HepG2 (cell line): ENCODE results near the gene TPX2.

Source experiments
- CTCF ChIP-seq: sonication (generic); formaldehyde crosslinking; IDR thresholded peaks from 2 replicates; pipeline ENCODE4 v1.5.0; 2020; ENCODE audit warnings: mild to moderate bottlenecking, missing genetic modification reagents, moderate library complexity
- SUZ12 ChIP-seq: fragments of 150-350 bp; IDR thresholded peaks from 2 replicates; pipeline ENCODE4 v1.6.1; 2014; ENCODE audit warnings: low read depth, low read length
- ZFP1 ChIP-seq: IDR thresholded peaks from 2 replicates; pipeline ENCODE4 v1.6.1; 2016
- ZNF33B ChIP-seq: sonication (generic); formaldehyde crosslinking; IDR thresholded peaks from 2 replicates; pipeline ENCODE4 v1.5.1; 2020; ENCODE audit warnings: mild to moderate bottlenecking, missing genetic modification reagents
- TF ChIP-seq, protein P1 (sequence below): IDR thresholded peaks from 2 replicates; pipeline ENCODE4 v1.6.1; 2012; ENCODE audit warnings: inconsistent platforms
- TF ChIP-seq, protein P2 (sequence below), 2 experiments: IDR thresholded peaks; 2 replicates each; pipeline ENCODE4 v1.6.1; 2011 to 2012; ENCODE audit warnings: low read length in 2 of 2, borderline replicate concordance in 1 of 2, low read depth in 1 of 2, mild to moderate bottlenecking in 1 of 2, moderate library complexity in 1 of 2

DNA sequence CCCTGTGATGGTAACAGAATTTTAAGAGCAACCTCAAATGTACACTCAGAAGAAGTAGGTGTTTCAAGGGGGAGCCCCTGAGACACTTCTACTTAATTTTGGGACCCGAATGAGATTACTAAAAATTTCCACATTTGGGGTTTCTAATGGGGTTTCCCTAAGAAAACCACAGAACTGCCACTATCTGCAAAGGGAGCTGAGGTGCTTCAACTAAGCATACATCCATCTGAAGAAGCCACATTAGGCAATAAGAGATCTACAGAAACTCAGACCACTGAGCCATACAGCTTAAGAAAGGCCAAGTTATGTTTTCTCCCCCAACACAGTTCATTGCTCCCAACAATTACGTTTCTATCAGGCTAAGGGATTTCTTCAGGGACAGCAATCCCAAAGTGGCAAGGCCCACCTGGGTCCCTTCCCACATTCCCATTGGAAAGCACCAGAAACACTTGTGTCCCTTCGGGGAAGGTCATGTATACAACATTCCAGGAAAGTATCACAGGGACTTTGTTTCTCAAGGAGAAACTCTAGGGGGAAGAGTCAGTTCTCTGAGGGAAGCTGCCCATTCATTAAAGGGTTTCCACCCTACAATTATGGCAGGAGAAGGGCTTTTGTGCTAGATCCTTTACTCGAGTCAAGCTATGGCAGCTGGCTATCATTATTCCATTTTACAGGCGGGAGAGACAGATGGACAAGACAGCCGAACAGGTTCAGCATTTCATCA lies 21.4 kb upstream of the TPX2 start:
- TF ChIP-seq, protein P1, sequence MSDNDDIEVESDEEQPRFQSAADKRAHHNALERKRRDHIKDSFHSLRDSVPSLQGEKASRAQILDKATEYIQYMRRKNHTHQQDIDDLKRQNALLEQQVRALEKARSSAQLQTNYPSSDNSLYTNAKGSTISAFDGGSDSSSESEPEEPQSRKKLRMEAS: no peak; the same call in 1 of the 2 replicates
- TF ChIP-seq ZNF33B (CRISPR knock-in tag): no peak
- TF ChIP-seq ZFP1 (CRISPR knock-in tag): no peak
- TF ChIP-seq, protein P2, sequence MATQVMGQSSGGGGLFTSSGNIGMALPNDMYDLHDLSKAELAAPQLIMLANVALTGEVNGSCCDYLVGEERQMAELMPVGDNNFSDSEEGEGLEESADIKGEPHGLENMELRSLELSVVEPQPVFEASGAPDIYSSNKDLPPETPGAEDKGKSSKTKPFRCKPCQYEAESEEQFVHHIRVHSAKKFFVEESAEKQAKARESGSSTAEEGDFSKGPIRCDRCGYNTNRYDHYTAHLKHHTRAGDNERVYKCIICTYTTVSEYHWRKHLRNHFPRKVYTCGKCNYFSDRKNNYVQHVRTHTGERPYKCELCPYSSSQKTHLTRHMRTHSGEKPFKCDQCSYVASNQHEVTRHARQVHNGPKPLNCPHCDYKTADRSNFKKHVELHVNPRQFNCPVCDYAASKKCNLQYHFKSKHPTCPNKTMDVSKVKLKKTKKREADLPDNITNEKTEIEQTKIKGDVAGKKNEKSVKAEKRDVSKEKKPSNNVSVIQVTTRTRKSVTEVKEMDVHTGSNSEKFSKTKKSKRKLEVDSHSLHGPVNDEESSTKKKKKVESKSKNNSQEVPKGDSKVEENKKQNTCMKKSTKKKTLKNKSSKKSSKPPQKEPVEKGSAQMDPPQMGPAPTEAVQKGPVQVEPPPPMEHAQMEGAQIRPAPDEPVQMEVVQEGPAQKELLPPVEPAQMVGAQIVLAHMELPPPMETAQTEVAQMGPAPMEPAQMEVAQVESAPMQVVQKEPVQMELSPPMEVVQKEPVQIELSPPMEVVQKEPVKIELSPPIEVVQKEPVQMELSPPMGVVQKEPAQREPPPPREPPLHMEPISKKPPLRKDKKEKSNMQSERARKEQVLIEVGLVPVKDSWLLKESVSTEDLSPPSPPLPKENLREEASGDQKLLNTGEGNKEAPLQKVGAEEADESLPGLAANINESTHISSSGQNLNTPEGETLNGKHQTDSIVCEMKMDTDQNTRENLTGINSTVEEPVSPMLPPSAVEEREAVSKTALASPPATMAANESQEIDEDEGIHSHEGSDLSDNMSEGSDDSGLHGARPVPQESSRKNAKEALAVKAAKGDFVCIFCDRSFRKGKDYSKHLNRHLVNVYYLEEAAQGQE (IDR thresholded peaks at IDR 0.05; ENCODE audit: borderline replicate concordance in 1 of 2, low read depth in 1 of 2, low read length in 2 of 2): no peak
- no peak for TF ChIP-seq SUZ12
- no peak for TF ChIP-seq CTCF
